HG03575 (cell line): ENCODE results near the gene ARMC12.
"Not testable (repeated sequence)": the region's sequence is repeated elsewhere in the genome, so short reads cannot be mapped to it uniquely, and the experiment has no call there.

Experiments
- ATAC-seq: cut with Tn5 transposase; IDR thresholded peaks from one replicate; pipeline ENCODE4 v1.9.1; 2021; ENCODE audit not compliant: unreplicated experiment, insufficient number of reproducible peaks, low FRiP score; ENCODE audit errors: extremely low read depth

The ARMC12 gene

GRCh38 chr6:35731414-35731735, 5.5 kb upstream of the ARMC12 start:
- no peak for ATAC-seq

DNA sequence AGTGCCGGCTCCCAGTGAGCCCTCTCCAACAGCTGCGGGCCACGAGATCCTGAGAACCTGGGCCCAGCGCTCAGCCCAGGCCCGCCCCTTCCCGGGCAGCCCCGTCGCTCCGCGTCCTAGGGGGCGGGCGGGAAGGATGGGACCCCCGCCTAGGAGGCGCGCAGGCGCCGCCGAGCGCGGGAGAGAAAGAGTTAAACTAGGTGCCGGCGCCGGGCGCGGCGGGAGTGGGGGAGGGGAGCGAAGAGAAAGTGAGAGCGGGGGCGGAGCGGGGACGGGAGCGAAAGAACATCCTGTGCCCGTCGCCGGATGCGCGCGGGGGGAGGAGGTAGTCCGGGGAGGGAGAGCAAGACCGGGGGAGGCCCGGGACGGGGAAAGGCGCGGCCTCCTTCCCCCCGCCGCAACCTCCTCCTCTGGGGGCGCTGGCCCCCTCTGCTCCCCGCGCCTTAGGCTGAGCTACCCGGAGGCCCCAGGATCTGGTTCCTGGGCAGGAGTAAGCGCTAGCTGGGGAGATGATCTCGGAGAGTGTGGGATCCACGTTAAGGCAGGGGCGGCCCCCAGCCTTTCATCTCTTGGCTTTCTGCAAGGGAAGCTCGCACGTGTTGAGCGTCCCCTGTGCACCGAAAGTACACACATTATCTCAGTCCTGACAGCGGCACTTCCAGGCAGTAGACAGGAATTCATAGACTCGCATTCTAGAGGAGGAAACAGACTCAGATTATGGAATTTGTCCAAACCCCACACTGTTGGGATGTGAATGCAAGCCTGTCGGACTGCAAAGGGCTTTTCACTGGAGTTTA, 4.9 kb upstream of the ARMC12 start:
- ATAC-seq: no peak

GRCh38 chr6:35733633-35734032, 3.2 kb upstream of the ARMC12 start:
- no peak for ATAC-seq

DNA sequence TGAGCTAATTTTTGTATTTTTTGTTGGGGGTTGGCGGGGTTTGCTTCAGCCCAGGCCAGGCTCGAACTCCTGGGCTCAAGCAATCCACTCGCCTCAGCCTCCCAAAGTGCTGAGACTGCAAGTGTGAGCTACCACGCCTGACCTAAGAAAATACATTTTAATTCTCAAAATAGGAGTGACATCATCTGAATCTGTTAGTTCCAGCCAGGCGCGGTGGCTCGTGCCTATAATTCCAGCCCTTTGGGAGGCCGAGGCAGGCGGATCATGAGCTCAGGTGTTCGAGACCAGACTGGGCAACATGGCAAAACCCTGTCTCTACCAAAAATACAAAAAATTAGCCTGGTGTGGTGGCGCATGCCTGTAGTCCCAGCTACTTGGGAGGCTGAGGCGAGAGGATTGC, 2.5 kb upstream of the ARMC12 start:
- ATAC-seq: not testable (repeated sequence)

DNA sequence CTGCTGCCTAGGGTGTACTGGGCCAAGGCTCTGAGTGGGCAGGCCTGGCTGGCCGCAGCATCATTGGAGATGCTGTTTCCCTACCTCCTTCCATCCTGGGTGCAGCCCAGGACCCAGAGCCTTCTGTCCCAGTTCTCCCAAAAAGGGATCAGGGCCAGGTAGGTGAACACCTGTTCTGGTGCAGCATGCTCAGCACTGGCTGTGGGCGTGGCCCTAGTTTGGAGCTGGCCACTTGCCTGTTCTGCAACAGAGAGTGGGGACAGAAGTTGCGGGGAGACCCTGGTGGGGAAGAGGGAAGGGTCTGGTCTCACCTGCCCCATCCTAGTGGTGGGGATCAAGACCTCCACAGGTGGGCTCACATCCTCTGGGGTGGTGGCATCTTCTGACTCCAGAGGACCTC, 1.4 kb upstream of the ARMC12 start:
- ATAC-seq: no peak

- ATAC-seq: no peak
Measured at GRCh38 chr6:35736253-35736894, 458 bp upstream of the ARMC12 start.

GRCh38 chr6:35737413-35738211, 780 bp downstream of the ARMC12 start:
- ATAC-seq: no peak

DNA sequence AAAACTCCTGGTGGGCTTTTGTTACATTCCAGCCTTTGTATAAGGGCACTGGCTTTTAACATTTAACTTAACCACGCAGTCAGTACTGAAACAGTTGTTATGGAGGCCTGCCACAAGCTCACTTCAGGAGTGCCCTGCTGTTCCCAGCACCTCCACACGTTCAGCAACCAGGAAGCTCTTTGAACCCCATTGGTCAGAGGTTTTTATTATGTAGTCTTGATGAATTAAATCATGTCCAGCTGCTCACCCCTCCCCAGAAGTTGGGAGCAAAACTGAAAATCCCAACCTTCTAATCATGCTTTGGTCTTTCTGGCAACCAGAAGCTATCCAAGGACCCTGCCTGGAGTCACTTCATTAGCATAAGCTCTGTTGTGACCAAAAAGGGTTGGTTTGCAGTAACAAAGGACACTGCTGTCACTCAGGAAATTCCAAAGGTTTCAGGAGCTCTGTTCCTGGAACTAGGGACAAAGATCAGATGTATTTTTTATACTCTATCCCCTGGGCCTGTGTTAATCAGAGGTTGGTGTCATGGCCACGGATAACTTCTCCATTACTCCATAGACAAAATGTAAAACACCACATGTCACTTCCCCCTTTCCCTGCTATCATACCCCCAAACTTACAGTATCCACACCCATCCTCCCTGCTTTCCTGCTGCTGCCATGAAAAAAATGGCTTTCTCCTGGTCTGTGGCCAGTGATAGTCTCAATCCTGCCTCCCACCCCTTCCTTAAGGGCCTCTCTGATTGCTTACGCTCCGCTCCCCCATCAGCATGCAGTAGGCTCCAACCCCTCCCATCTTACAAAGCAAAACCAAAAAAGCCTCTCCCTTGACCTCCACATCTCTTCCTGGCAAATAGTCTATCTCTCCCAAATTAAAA, 3.1 kb downstream of the ARMC12 start:
- ATAC-seq: no peak

DNA sequence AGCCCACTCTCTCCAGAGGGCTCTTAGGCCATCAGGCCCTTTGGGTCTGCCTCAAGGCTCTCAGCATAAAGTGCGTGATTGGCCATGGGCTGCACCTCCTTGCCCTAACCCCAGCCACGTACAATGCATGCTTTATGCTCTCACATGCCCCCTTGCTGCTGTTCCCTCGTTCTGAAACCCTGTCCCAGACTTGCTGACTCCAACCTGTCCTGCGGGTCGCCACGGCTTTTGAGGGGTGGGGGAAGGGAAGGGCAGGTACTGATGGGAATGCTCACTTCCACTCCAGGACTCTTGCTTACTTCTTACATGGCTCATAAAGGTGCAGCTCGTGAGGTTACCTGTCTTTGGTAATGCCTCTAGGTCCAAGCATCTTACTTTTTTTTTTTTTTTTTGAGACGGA, 6.0 kb downstream of the ARMC12 start:
- ATAC-seq: no peak

DNA sequence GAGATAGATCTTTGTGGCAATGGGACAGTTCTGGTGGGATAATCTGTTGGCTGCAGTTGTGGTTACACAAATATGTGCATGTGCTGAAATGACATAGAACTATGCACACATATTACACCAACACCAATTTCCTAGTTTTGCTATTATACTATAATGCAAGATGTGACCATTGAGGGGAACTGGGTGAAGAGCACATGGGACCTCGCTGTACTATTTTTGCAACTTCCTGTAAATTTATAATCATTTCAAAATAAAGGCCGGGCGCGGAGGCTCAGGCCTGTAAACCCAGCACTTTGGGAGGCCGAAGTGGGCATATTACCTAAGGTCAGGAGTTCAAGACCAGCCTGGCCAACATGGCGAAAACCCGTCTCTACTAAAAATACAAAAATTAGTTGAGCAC, 8.7 kb downstream of the ARMC12 start:
- no peak for ATAC-seq

- ATAC-seq: no peak
Measured at GRCh38 chr6:35746516-35746915, 9.7 kb downstream of the ARMC12 start.

DNA sequence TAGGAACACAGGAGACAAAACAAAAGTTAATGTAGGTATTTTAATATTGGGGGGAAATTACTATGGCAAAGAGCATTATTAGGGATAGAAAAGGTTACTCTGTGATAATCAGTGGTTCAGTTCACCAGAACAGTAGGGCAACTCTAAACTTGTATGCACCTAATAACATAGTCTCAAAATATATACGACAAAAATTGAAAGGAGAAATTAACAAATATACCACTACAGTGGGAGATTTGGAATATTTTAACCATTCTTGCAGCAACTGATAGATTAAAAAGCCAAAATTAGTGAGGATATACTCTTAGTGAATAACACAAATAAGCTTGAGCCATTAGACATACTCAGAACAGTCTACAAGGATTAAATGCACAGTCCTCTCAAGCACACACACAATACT, 11.0 kb downstream of the ARMC12 start:
- ATAC-seq: no peak

DNA sequence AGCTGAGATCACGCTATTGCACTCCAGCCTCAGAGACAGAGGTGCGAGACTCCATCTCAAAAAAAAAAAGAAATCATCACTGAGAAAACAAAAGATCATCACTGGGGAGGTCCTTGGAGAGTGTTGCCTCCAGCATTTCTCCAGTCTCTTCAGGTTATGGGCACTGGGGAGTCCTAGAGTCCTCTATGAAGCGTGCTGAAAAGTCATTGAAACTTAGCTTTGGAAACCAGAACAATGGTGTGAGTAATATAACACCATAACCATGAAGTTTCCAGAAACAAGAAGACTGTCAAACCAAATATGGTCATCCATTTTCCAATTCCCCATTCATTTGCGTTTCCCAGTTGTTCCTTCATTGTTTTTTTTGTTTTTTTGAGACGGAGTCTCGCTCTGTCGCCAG, 13.7 kb downstream of the ARMC12 start:
- ATAC-seq: no peak

GRCh38 chr6:35751594-35751993, 14.8 kb downstream of the ARMC12 start:
- ATAC-seq: no peak

- no peak for ATAC-seq
Measured at GRCh38 chr6:35752330-35752729, 15.5 kb downstream of the ARMC12 start.

DNA sequence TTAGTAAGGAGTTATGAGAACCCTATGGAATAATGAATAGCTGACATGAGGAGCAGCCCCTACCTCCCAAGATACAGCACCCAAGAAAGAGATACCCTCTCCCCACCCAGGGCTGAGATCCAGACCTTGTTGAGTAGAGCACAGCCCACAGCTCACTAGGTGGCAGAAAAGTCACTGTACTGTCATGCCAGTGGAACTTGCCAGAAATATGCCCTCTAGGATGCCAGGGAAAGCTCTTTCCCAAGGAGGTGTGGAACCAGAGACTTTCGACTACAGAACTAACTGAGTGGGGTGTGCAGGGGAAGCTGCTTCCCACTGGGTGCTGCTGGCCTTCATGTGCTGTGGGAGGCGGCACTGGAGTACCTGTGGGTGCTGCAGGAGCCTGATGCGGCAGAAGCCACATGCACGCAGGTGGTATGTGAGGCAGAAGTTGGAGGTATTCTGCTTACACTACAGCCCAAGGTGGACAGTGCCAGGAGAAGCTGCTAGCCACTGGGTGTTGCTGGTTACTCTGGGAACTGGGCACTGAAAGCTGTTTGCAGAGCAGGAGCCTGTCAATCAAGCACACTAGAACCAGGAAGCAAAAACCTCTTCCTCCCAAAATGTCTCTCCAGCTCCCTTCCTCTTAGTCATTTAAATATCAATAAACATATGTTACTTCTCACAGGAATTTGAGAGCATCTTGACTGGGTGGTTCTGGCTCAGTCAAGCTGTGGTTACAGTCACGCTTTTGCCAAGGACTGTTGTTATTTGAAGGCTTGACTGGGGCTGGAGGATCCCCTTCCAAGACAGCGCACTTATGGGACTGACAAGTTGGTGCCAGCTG, 17.8 kb downstream of the ARMC12 start:
- no peak for ATAC-seq

DNA sequence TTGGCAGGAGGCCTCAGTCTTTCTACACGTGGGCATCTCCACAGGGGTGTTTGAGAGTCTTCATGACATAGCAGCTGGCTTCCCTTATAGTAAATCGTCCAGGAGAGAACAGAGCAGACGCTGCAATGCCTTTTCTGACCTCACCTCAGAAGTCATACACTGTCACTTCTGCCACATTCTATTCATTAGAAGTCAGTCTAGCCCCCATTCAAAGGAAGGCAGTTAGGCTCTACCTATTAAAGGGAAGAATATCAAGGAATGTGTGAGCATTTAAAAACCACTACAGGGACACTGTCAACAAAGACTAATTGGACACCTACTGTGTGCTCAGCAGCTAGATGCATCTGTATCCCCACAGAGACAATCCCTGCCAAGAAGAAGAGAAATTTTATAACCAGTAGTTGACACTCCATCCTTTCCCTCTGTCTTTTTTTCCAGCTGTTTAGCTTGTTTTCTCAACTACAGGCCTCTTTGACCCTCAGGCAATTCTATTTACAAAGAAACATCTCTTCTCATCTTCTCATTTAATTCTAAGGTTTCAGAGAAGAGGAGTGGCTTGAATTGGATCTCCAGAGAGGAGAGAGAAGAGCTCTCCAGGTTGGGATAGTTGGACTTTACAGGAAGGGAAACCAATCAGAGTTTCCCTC, 18.6 kb downstream of the ARMC12 start:
- ATAC-seq: no peak
